NCI-H2196 treated with DMSO at 0.1 percent for 48 hours (cell line): ENCODE results near the gene EMID1.

Experiments
- DNase-seq: peaks from one replicate; lab custom pipeline; 2025; ENCODE audit not compliant: unreplicated experiment; lab: John Stamatoyannopoulos, UW

The EMID1 gene

GRCh38 chr22:29194184-29194583 is 11.5 kb upstream of the EMID1 start:
- DNase-seq, result no peak

DNA sequence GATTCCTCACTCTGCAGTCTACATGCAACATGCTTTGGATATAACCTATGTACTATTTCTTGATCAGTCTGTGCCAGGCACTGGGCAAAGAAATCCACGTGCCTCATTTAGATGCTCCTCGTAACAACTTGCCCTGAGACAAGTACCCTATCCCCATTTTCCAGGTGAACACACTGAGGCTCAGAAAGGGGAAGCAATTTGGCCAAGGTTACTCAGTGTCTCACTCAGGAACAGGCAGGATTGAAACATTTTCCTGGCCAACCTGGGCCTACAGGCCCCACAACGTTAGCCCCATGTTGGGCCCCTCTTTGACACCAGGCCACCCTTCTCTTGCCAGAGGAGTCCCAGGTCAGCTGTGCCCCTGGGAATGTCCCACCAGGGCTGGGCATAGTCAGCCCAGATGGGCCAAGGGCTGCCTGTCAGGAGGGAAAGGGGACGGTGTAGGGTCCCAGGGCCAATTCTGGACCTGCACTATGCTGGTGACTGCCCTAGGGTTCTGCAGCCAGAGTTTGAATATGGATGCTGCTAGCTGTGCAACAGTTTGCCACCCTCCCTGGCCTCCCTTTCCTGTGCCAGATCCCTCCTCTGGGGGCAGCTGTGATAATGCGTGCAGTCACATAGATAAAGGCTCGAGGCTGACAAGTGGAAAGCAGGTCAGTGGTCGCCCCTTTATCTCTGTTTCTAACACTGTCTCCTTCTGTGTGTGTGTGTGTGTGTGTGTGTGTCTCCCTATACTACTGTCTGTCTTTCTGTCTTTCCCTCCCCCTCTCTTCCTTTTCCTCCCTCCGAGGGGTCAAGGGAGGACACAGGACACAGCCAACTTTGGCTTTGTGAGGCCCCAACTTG is 10.4 kb upstream of the EMID1 start:
- no peak for DNase-seq

GRCh38 chr22:29195964-29196666 is 9.6 kb upstream of the EMID1 start:
- no peak for DNase-seq

DNA sequence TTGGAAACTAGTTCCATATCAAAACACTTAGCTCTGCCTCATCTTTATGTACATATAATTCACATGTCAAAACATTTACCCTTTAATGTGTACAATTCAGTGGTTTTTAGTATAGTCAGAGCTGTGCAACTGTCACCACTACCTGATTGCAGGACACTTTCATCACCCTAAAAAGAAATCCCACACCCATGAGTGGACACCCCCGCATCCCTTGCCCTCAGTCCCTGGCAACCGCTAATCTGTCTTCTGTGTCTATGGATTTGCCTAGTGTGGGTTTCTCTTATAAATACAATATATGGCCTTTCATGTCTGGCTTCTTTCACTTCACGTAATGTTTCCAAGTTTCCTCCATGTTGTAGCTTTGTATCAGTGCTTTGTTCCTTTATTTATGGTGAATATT is 8.6 kb upstream of the EMID1 start:
- DNase-seq, result no peak

DNA sequence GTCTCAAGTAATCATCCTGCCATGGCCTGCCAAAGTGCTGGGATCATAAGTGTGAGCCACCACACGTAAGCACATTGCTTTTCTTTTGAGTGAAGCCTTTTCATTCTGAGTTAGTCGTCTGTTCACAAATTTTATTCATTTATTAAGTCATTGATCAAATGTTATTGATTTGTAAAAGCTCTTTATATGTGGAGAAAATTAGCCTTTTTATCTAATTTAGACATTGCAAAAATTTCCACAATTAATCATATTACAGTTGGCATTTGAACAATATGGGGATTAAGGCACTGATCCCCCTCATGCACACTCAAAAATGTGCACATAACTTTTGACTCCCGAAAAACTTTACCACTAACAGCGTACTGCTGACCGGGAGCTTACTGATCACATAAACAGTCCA is 7.5 kb upstream of the EMID1 start:
- no peak for DNase-seq

DNA sequence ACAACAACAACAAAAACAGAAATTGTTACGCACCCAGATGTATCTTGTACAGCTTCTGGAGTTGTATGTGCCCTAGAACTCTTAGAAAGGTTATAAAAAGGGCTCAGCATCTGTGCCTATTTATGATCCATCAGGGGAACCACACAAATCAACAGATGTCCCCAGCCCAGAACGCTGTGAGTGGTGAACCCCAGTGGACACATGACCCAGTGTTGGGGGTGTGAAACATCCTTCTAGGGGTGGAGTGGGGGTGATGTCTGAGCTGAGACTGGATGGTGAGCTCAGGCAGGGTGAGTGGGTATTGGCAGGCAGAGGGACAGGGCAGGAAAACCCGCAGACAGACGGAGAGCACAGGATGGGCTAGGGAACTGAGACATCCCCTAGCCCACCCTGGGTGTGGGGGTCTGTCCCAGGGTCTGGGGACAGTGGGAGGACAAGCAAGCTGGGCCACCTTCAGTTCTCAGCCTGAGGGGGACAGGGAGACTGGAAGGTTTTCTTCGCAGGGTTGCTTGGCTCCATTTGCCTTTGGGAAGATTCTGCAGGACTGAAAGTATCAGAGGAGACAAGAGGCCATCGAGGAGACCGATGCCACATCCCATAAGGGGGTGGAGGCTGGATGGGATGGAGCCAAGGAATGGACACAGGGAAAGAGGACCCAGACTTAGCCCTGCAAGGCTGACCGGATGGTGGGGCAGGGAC is 5.8 kb upstream of the EMID1 start:
- no peak for DNase-seq

DNA sequence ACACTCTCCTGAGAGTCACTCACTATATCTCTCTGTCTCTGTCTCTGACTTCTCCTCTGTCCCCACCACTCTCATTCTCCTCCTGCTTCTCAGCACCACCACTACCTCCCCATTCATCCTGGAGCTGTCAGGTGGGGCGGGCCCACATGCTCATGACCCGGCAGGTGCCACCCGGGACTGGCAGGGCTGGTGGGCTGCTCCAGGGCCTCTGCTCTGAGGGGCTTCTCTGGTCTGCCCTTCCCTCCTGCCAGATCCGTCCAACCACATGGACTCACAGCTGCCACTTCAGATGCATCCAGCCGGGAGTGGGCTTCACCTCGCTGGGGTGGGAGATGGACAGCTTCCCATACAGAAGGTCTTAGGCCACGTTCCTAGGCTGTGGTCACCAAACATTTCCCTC is 4.8 kb upstream of the EMID1 start:
- no peak for DNase-seq

GRCh38 chr22:29201782-29202181 is 3.9 kb upstream of the EMID1 start:
- DNase-seq, result no peak

GRCh38 chr22:29202212-29203192 is 3.2 kb upstream of the EMID1 start:
- no peak for DNase-seq

- no peak for DNase-seq
Measured at GRCh38 chr22:29203488-29204454, 1.9 kb upstream of the EMID1 start.

GRCh38 chr22:29204455-29205183 is 1.1 kb upstream of the EMID1 start:
- no peak for DNase-seq

GRCh38 chr22:29205252-29205593 is 473 bp upstream of the EMID1 start:
- DNase-seq, result no peak

- no peak for DNase-seq
Measured at GRCh38 chr22:29206372-29207242, 911 bp downstream of the EMID1 start.

GRCh38 chr22:29207243-29207550 is 1.5 kb downstream of the EMID1 start:
- DNase-seq, result no peak

DNA sequence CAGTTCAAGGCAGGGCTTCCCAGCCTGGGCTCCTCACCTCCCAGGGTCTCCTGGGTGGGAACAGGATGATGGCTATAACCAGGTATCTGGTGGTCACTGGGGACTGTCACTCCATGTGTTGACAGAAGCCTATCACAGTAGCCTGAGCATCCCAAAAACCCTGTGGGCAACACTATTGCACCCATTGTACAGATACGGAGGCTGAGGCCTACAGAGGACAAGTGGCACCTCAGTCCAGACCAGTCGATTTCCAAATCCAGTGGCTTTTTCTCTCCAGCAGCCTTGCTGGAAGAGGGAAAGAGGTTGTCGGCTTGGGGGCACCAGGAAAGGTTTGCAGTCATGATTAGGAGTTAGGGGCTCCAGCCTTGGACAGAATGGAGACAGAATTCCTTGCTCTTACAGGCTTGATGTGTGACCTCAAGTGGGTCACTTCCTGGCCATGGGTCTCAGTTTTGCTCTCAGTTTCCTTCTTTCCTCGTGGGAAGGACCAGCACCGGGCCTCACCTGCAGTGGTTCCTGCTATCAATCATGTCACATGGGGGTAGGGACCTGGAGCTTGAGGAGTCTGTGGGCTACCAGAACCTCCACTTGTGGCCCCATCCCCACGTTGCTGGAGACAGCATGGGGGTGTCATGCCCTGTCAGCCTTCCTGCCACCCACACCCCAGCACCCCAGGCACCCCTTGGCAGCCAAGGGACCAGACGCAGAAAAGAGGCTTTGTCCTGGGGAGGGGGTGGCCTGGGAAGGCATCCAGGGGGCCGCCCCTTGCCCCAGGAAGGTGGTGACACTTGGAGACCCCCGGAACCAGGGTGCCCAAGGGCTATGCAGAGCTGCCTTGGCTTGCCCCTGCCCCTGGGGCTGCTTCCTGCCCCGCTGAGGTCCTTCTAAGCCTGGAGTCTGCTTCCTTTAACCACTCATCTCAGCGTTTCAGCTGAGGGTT is 2.1 kb downstream of the EMID1 start:
- DNase-seq, result no peak

GRCh38 chr22:29208502-29208862 is 2.8 kb downstream of the EMID1 start:
- DNase-seq, result no peak
